ENCODE measurements around the gene APOL3.

GRCh38 chr22:36125994-36126531 is 34.5 kb downstream of the APOL3 start:
- TF ChIP-seq, protein P1, sequence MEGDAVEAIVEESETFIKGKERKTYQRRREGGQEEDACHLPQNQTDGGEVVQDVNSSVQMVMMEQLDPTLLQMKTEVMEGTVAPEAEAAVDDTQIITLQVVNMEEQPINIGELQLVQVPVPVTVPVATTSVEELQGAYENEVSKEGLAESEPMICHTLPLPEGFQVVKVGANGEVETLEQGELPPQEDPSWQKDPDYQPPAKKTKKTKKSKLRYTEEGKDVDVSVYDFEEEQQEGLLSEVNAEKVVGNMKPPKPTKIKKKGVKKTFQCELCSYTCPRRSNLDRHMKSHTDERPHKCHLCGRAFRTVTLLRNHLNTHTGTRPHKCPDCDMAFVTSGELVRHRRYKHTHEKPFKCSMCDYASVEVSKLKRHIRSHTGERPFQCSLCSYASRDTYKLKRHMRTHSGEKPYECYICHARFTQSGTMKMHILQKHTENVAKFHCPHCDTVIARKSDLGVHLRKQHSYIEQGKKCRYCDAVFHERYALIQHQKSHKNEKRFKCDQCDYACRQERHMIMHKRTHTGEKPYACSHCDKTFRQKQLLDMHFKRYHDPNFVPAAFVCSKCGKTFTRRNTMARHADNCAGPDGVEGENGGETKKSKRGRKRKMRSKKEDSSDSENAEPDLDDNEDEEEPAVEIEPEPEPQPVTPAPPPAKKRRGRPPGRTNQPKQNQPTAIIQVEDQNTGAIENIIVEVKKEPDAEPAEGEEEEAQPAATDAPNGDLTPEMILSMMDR (IDR thresholded peaks at IDR 0.05 in 2 of 3, conservative IDR thresholded peaks at IDR 0.05 in 1 of 3; ENCODE audit: control insufficient read depth in 2 of 3, extremely low read depth in 1 of 3, insufficient read depth in 1 of 3, low read depth in 3 of 3, low read length in 3 of 3), result no peak
- TF ChIP-seq MTA2 (IDR thresholded peaks at IDR 0.05; ENCODE audit: low read depth), result no peak
- no peak for TF ChIP-seq BHLHE40 (IDR thresholded peaks at IDR 0.05; ENCODE audit: borderline replicate concordance in 1 of 2, low read depth in 2 of 2, low read length in 1 of 2)
- TF ChIP-seq CBX5 (IDR thresholded peaks at IDR 0.05; ENCODE audit: low read depth), result no peak
- TF ChIP-seq SIN3A (IDR thresholded peaks at IDR 0.05; ENCODE audit: low read depth, low read length), result no peak
- TF ChIP-seq EZH2 (IDR thresholded peaks at IDR 0.05; ENCODE audit: borderline replicate concordance, control insufficient read depth, low read depth, low read length), result no peak
- TF ChIP-seq TARDBP (IDR thresholded peaks at IDR 0.05; ENCODE audit: borderline replicate concordance), result no peak
